Memory B cell (primary cell): ENCODE data around the gene FAM50B.
"Not testable (repeated sequence)": the region's sequence is repeated elsewhere in the genome, so short reads cannot be mapped to it uniquely, and the experiment has no call there.

ENCODE experiments used
- ATAC-seq: fragments of 150-1000 bp; cut with Tn5 transposase; 2 replicates; pipeline ENCODE4 v1.10.0; 2021; ENCODE audit warnings: low read depth, mild to moderate bottlenecking, moderate library complexity
- DNase-seq, 2 donors: peaks; one replicate each; pipeline ENCODE4 v3.0.0; 2022; ENCODE audit warnings: low spot score in 2 of 2
- H3K27ac Mint-ChIP-seq: one replicate; pipeline ENCODE4 v1.8.0; 2022; ENCODE audit warnings: mild to moderate bottlenecking, moderate library complexity, mixed read lengths
- H3K27me3 Mint-ChIP-seq: one replicate; pipeline ENCODE4 v1.8.0; 2022; ENCODE audit warnings: mixed read lengths
- H3K36me3 Mint-ChIP-seq: one replicate; pipeline ENCODE4 v1.8.0; 2022; ENCODE audit warnings: mild to moderate bottlenecking, mixed read lengths
- H3K4me1 Mint-ChIP-seq: one replicate; pipeline ENCODE4 v1.8.0; 2022; ENCODE audit warnings: mixed read lengths
- H3K4me3 Mint-ChIP-seq: one replicate; pipeline ENCODE4 v1.8.0; 2022; ENCODE audit warnings: mild to moderate bottlenecking, moderate library complexity, mixed read lengths
- H3K9me3 Mint-ChIP-seq: one replicate; pipeline ENCODE4 v1.8.0; 2022; ENCODE audit warnings: mixed read lengths

FAM50B gene

DNA sequence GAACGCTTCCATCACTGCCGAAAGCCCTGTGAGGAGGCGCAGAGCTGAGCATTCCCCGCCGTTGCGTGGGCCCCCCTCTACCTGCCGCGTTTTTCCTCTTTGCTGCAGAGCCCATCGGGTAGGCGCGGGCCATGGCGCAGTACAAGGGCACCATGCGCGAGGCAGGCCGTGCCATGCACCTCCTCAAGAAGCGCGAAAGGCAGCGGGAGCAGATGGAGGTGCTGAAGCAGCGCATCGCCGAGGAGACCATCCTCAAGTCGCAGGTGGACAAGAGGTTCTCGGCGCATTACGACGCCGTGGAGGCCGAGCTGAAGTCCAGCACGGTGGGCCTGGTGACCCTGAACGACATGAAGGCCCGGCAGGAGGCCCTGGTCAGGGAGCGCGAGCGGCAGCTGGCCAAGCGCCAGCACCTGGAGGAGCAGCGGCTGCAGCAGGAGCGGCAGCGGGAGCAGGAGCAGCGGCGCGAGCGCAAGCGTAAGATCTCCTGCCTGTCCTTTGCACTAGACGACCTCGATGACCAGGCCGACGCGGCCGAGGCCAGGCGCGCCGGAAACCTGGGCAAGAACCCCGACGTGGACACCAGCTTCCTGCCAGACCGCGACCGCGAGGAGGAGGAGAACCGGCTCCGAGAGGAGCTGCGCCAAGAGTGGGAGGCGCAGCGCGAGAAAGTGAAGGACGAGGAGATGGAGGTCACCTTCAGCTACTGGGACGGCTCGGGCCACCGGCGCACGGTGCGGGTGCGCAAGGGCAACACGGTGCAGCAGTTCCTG lies 693 bp downstream of the FAM50B start:
- ATAC-seq = no peak

DNA sequence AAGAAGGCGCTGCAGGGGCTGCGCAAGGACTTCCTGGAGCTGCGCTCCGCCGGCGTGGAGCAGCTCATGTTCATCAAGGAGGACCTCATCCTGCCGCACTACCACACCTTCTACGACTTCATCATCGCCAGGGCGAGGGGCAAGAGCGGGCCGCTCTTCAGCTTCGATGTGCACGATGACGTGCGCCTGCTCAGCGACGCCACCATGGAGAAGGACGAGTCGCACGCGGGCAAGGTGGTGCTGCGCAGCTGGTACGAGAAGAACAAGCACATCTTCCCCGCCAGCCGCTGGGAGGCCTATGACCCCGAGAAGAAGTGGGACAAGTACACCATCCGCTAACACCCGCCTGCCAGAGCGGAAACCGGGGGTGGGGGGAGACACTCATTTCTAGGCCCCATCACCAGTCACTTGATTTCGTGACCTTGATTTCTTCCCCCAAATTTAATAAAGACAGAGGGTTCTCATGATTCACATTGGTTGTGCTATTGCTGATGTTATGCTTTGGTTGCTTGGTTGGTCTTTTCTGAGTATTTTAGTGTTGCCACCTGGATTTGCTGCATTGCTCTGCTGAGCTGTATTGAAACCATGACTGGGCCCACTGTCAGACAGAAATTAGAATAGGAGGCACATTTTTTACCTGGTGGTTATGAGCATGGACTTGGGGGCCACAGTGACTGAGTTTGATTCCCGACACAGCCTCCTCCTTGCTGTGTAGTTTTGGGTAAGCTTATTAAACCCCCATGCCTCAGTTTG lies 1.5 kb downstream of the FAM50B start:
- no peak overlapping the region for H3K27ac Mint-ChIP-seq

More for the DNA sequence above, 693 bp downstream of the FAM50B start:
- Mint-ChIP-seq H3K27me3 (no peaks in the 10 kb centered on the region), H3K36me3 (peaks cover 2% of the 10 kb centered on the region), H3K4me1 (peaks cover 21% of the 10 kb centered on the region), H3K9me3 (no peaks in the 10 kb centered on the region), H3K4me3 (peak overlapping the region; percentile 85), H3K27ac (peak overlapping the region; percentile 56)
- no peak for DNase-seq

DNA sequence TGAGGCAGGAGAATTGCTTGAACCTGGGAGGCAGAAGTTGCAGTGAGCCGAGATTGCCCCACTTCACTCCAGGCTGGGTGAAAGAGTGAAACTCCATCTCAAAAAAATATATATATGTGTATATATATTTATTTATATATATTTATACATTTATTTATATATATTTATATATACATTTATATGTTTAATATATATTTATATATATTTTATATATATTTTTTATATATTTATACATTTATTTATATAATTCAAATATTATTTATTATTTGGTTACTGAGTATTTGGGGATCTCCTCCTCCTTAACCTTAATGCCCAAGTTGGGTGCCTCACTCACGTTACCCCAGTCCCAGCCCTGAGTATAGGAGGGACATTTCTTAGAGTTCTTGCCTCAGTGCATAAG lies 2.7 kb downstream of the FAM50B start:
- Mint-ChIP-seq H3K4me3 (no peak overlapping the region), H3K9me3 (no peaks in the 10 kb centered on the region), H3K27ac (no peak overlapping the region), H3K4me1 (peaks cover 21% of the 10 kb centered on the region), H3K36me3 (peaks cover 2% of the 10 kb centered on the region), H3K27me3 (no peaks in the 10 kb centered on the region)
- ATAC-seq (no peak), DNase-seq (no peak)

More for the DNA sequence above, 1.5 kb downstream of the FAM50B start:
- Mint-ChIP-seq H3K27me3 (no peaks in the 10 kb centered on the region), H3K9me3 (no peaks in the 10 kb centered on the region), H3K36me3 (peaks cover 2% of the 10 kb centered on the region), H3K4me1 (peaks cover 21% of the 10 kb centered on the region), H3K4me3 (peak overlapping the region; percentile 45)
- DNase-seq (no peak), ATAC-seq (no peak)

DNA sequence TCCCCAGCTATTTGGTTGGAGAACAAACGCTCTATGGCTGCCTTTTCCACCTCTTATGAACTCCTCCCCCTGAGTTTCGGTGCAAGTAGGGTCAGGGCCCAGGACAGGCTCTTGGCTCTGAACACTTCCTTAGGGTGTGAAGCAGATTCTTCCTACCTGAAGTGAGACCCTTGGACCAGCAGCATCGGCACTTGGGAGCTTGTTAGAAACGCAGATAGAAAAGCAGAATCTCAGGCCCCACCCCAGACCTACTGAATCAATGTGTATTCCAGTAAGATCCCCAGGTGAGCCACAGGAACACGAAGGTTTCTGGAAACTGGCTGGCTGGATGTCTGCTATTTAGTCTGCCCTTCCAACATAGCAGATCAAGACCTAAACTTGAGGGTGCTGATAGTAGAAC lies 3.2 kb downstream of the FAM50B start:
- H3K27ac Mint-ChIP-seq = no peak overlapping the region
- peaks cover 2% of the 10 kb centered on the region for H3K36me3 Mint-ChIP-seq
- peaks cover 18% of the 10 kb centered on the region for H3K4me1 Mint-ChIP-seq
- no peak overlapping the region for H3K4me3 Mint-ChIP-seq
- no peak for ATAC-seq
- no peaks in the 10 kb centered on the region for H3K27me3 Mint-ChIP-seq
- no peaks in the 10 kb centered on the region for H3K9me3 Mint-ChIP-seq
- DNase-seq = no peak

DNA sequence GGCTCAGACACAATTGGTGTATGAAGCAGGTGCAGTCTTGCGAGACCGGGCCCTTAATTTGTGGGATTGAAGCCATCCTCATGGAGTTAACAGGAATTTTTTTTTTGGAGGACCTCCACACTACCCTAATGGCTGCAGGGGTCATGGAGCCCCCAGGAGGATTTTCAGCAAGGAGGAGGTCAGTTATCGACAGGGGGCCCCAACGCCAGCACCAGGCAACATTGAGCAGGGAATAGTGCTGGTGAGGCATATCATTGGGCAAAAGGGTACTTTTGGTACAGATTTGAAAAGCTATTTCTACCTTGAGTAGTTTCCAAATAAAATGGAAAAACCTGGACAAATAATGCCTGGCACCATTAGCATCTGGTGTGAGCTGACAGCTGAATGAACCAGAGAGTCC lies 6.7 kb downstream of the FAM50B start:
- Mint-ChIP-seq H3K27me3 (no peaks in the 10 kb centered on the region), H3K4me1 (peaks cover under 1% of the 10 kb centered on the region), H3K27ac (no peak overlapping the region), H3K9me3 (peaks cover 4% of the 10 kb centered on the region), H3K36me3 (no peaks in the 10 kb centered on the region), H3K4me3 (no peak overlapping the region)
- DNase-seq (no peak), ATAC-seq (no peak)

DNA sequence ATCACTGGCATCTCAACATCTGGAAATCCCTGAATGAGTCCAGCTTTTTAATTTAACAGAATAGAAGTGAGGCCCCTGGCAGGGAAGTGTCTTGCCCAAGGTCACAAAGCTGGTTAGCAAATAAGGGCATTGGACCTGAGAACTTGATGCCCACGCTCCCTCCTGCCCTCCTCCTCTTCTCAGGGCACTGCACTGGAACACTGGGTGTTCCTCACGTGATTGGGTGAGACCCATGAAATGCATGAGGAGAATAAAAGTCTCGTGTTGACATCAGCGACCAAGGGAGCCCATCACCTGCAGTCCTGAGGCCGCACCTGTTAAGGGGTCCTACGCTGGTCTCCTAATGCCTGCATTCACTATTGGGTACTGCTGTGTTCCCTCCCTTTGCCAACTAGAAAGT lies 7.4 kb downstream of the FAM50B start:
- no peak for DNase-seq
- no peak overlapping the region for H3K4me3 Mint-ChIP-seq

DNA sequence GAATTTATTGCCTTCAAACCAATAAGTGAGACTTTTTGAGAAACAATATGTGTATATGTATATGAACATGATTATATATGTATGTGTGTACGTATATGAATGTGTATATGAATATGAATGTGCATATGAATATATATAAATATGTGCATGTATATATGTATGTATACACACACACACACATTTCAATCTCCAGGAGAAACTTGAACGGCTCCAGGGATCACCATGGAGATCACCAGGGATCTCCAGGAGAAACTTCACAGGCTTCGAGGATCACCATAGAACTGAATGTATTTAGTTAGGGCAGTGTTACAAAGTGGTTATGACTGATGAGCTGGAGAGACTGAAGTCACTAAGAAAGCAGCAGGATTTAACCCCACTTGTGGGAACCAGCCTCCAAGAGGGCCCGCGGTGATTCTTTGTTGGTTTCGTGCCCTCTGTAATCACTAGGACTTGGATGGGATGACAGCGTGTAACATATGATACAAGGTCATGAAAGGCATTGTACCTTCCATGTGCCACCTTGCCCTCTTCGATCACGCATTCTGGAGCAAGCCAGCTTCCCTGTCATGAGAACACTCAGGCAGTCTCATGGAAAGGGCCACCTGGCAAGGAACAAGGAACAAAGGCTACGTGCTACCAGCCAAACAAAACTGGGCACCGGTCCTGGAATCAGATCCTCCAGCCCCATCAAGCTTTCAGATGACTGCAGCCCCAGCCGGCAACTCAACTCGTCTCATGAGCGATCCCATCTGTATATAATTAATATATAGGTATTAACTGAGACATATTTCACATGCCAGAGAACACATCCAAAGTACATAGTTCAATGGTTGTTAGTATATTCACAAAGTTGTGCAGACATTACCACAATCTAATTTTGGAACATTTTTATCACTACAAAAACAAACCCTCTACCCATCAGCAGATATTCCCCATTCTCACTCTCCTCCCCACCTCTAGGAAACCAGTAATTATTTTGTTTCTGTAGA lies 8.6 kb downstream of the FAM50B start:
- Mint-ChIP-seq H3K36me3 (peaks cover 4% of the 10 kb centered on the region), H3K4me1 (no peaks in the 10 kb centered on the region), H3K4me3 (no peak overlapping the region), H3K27me3 (peaks cover 5% of the 10 kb centered on the region), H3K9me3 (peaks cover 7% of the 10 kb centered on the region), H3K27ac (no peak overlapping the region)
- no peak for ATAC-seq
- DNase-seq = no peak

More for the DNA sequence above, 7.4 kb downstream of the FAM50B start:
- H3K9me3 Mint-ChIP-seq = peaks cover 7% of the 10 kb centered on the region
- no peak overlapping the region for H3K27ac Mint-ChIP-seq
- H3K27me3 Mint-ChIP-seq = peaks cover 2% of the 10 kb centered on the region
- peaks cover 2% of the 10 kb centered on the region for H3K36me3 Mint-ChIP-seq
- no peaks in the 10 kb centered on the region for H3K4me1 Mint-ChIP-seq
- no peak for ATAC-seq

DNA sequence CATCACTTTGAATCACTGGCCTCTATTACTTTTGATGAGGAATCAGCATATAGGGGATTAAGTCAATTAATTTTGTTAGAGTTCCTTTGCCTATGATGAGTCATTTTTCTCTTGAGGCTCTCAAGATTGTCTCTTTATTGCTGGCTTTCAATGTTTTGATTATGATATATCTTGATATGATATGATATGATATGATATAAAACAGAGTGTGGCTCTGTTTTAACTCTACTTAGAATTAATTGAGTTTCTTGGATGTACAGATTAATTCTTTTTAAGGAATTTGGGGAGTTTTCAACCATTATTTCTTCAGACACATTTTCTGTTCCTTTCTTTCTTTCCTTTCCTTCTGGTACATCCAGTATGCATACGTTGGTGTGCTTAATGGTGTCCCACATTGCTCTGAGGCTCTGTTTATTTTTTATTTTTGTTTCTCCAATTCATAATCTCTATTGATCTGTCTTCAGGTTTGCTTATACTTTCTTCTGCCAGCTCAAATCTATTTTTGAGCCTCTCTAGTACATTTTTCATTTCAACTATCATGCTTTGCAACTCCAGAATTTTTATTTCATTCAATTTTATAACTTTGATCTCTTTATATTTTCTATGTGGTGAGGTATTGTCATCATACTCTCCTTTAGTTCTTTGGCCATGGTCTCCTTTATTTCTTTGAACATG lies 10.8 kb downstream of the FAM50B start:
- peaks cover 7% of the 10 kb centered on the region for H3K9me3 Mint-ChIP-seq
- H3K4me1 Mint-ChIP-seq = no peaks in the 10 kb centered on the region
- no peak for DNase-seq
- no peak overlapping the region for H3K27ac Mint-ChIP-seq
- no peak overlapping the region for H3K4me3 Mint-ChIP-seq
- peaks cover 4% of the 10 kb centered on the region for H3K36me3 Mint-ChIP-seq
- peaks cover 7% of the 10 kb centered on the region for H3K27me3 Mint-ChIP-seq
- no peak for ATAC-seq

DNA sequence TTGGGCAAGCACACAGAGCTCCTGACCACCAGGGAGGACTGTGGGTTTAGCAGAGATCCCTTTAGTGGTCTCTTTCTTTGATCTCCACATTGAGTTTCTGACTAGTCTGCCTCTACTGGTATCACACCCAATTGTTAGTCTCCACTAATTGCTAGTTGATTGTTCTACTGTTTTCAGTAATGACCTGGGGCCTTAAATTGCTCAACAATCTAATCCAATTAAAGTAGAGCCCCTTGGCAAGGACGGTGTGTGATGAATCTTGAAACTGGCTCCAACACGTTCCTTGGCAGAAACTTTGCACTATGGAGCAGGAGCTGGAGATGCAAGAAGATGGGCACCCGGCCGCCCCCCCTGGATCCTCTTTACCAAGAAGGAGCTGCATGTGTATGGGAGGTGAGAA lies 12.3 kb downstream of the FAM50B start:
- DNase-seq = no peak
- peaks cover 11% of the 10 kb centered on the region for H3K27me3 Mint-ChIP-seq
- no peak overlapping the region for H3K4me3 Mint-ChIP-seq

DNA sequence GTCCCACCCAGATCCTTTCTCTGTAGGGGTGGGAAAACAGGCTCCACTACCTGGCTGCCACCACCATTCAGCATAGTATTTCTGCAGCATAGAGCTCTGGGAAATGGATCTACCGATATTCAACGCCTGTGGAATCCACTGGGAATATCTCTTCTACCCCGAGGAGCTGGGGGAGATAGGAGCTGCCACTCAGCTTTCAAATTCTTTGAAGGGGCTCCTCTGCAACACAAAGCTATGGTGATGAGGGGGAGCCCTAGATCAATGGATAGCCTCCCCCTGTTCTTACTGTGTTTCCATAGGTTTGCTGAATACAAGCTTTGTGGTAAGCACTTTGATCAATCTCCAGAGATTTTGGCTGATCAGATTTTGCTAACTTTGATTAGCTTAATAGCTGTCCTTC lies 12.9 kb downstream of the FAM50B start:
- Mint-ChIP-seq H3K27ac (no peak overlapping the region), H3K9me3 (peaks cover 7% of the 10 kb centered on the region), H3K27me3 (peaks cover 13% of the 10 kb centered on the region), H3K4me1 (no peaks in the 10 kb centered on the region), H3K36me3 (peaks cover 4% of the 10 kb centered on the region), H3K4me3 (no peak overlapping the region)
- no peak for ATAC-seq
- DNase-seq = no peak

More for the DNA sequence above, 12.3 kb downstream of the FAM50B start:
- no peak for ATAC-seq
- no peak overlapping the region for H3K27ac Mint-ChIP-seq
- peaks cover 4% of the 10 kb centered on the region for H3K36me3 Mint-ChIP-seq
- H3K9me3 Mint-ChIP-seq = peaks cover 7% of the 10 kb centered on the region
- no peaks in the 10 kb centered on the region for H3K4me1 Mint-ChIP-seq

DNA sequence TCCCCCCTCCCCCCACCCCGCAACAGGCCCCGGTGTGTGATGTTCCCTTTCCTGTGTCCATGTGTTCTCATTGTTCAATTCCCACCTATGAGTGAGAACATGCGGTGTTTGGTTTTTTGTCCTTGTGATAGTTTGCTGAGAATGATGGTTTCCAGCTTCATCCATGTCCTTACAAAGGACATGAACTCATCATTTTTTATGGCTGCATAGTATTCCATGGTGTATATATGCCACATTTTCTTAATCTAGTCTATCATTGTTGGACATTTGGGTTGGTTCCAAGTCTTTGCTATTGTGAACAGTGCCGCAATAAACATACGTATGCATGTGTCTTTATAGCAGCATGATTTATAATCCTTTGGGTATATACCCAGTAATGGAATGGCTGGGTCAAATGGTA lies 14.1 kb downstream of the FAM50B start:
- H3K4me1 Mint-ChIP-seq, DNase-seq, ATAC-seq, H3K9me3 Mint-ChIP-seq, H3K4me3 Mint-ChIP-seq, H3K36me3 Mint-ChIP-seq, H3K27ac Mint-ChIP-seq: not testable (repeated sequence)
- H3K27me3 Mint-ChIP-seq = peaks cover 15% of the 10 kb centered on the region

DNA sequence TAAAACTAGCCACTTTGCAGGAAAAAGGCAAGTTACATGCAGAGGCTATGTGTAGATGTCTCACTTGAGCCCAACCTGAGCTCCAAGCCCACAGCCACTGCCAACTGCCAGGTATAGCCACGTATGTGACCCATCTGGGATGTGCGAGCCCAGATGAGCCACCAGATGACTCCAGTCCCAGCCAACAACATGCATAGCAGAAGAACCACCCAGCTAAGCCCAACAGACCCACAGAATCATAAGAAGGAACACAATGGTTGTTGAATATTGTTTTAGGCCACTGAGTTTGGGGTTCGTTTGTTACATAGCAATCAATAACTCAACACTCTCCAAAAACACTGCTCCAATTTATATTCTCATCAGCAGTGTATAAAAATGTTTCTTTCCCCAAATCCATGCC lies 16.3 kb downstream of the FAM50B start:
- peaks cover 4% of the 10 kb centered on the region for H3K36me3 Mint-ChIP-seq
- no peak for ATAC-seq
- H3K4me3 Mint-ChIP-seq = no peak overlapping the region
- H3K9me3 Mint-ChIP-seq = peaks cover 2% of the 10 kb centered on the region
- H3K27me3 Mint-ChIP-seq = peaks cover 22% of the 10 kb centered on the region
- H3K27ac Mint-ChIP-seq = no peak overlapping the region
- peaks cover 2% of the 10 kb centered on the region for H3K4me1 Mint-ChIP-seq
- no peak for DNase-seq
